ENCODE results near the gene RBM20.

GRCh38 chr10:110844617-110844881, 200.4 kb downstream of the RBM20 start:
- TF ChIP-seq ZNF565 (CRISPR knock-in tag; conservative IDR thresholded peaks at IDR 0.05; ENCODE audit: low read depth) (no peak), ARNTL (CRISPR knock-in tag; IDR thresholded peaks at IDR 0.05; ENCODE audit: borderline replicate concordance, low read depth) (no peak), TCF4 (CRISPR knock-in tag; IDR thresholded peaks at IDR 0.05; ENCODE audit: borderline replicate concordance) (no peak), PPARA (CRISPR knock-in tag; IDR thresholded peaks at IDR 0.05; ENCODE audit: borderline replicate concordance) (no peak), POU6F1 (CRISPR knock-in tag; IDR thresholded peaks at IDR 0.05; ENCODE audit: borderline replicate concordance, low read depth) (no peak), TSHZ2 (CRISPR knock-in tag; IDR thresholded peaks at IDR 0.05) (no peak), ZFP30 (CRISPR knock-in tag; IDR thresholded peaks at IDR 0.05) (no peak), GLIS3 (CRISPR knock-in tag; IDR thresholded peaks at IDR 0.05) (no peak), ZNF70 (CRISPR knock-in tag; IDR thresholded peaks at IDR 0.05) (no peak), PATZ1 (CRISPR knock-in tag; IDR thresholded peaks at IDR 0.05; ENCODE audit: borderline replicate concordance) (no peak), CREB5 (CRISPR knock-in tag; IDR thresholded peaks at IDR 0.05; ENCODE audit: low read depth) (no peak), ISL1 (CRISPR knock-in tag; IDR thresholded peaks at IDR 0.05) (no peak), RARB (CRISPR knock-in tag; IDR thresholded peaks at IDR 0.05) (no peak)

All from SK-N-SH treated with all-trans-retinoic acid at 6 μM for 48 hours (cell line).